ENCODE results near the gene TIGD4.

TIGD4 gene

DNA sequence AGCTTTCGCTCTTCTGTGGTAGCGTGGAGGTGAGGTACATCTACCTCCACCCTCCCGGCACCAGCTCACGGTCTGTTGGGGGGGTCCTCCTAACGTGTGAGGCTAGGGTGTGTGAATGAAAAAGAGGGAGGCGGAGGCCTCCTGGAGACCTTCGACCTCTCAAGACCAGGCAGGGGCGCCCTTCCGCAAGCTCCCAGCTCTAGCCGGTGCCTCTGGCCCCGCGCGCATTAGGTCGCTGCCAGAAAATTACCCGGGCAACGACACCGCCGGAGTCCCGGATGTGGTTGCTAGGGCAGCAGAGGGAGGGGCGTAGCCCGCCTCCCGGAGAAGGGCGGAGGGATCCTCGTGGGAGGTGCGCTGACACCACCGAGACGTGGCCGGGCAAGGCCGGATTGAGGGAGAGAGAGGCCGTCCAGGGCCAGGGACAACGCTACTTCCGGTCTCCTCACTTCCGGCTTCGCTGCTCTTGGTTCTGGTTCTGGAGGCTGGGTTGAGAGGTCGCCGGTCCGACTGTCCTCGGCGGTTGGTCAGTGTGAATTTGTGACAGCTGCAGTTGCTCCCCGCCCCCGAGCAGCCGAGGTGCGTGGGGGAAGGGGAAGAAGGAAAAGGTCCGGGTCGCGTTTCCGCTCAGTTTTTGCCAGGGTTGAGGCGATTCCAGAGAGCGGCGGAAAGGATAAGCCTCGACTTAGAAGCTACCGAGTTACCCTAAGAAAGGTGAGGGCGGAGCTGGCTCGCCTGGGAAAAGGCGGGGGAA lies at the start of gene TIGD4, which contains the start of gene ARFIP1:
TSS of gene TIGD4 (minus strand) at position 218 of the 754 bp plus-strand sequence. CDS start 8,726 bp downstream, outside the sequence.
TSS of gene ARFIP1 (plus strand) at position 442 of the 754 bp plus-strand sequence. CDS start 49,680 bp downstream, outside the sequence.
- H3K36me3 ChIP-seq (ENCODE audit: insufficient read depth, low read length), result no peaks in the 10 kb centered on the region
- no peaks in the 10 kb centered on the region for H3K27me3 ChIP-seq (ENCODE audit: control insufficient read depth in 1 of 2, insufficient read depth in 2 of 2, low read length in 2 of 2)
- H3K4me1 ChIP-seq (ENCODE audit: insufficient read depth, low read length), result peaks cover 22% of the 10 kb centered on the region
- H3K9ac ChIP-seq (ENCODE audit: low read length), result peak within 1 kb of the TSS; percentile 84
- no peaks in the 10 kb centered on the region for H3K9me3 ChIP-seq (ENCODE audit: low read length)
- peak within 1 kb of the TSS; percentile 91 for H3K27ac ChIP-seq (ENCODE audit: low read depth, low read length)
- H3K4me3 ChIP-seq (ENCODE audit: low read depth in 1 of 2, low read length in 2 of 2), result peak within 1 kb of the TSS; percentile 90 to 97

DNA sequence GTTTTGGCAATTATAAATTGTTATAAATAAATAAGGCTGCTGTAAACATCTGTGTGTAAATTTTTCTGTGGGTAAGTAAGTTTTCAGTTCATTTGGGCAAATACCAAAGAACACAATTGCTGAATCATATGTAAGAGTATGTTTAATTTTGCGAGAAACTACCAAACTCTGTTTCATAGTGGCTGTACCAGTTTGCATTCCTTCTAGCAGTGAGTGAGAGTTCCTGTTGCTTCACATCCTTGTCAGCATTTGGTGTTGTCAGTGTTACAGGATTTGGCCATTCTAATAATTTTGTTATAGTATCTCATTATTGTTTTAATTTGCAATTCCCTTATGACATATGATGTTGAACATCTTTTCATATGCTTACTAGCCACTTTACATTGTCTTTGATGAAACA lies 48.6 kb upstream of the TIGD4 start:
- Histone ChIP-seq H3K4me1 (ENCODE audit: insufficient read depth, low read length) (no peaks in the 10 kb centered on the region), H3K36me3 (ENCODE audit: insufficient read depth, low read length) (no peaks in the 10 kb centered on the region), H3K4me3 (ENCODE audit: low read depth in 1 of 2, low read length in 2 of 2) (no peak overlapping the region), H3K27me3 (ENCODE audit: control insufficient read depth in 1 of 2, insufficient read depth in 2 of 2, low read length in 2 of 2) (no peaks in the 10 kb centered on the region), H3K27ac (ENCODE audit: low read depth, low read length) (no peak overlapping the region), H3K9me3 (ENCODE audit: low read length) (no peaks in the 10 kb centered on the region), H3K9ac (ENCODE audit: low read length) (no peak overlapping the region)

DNA sequence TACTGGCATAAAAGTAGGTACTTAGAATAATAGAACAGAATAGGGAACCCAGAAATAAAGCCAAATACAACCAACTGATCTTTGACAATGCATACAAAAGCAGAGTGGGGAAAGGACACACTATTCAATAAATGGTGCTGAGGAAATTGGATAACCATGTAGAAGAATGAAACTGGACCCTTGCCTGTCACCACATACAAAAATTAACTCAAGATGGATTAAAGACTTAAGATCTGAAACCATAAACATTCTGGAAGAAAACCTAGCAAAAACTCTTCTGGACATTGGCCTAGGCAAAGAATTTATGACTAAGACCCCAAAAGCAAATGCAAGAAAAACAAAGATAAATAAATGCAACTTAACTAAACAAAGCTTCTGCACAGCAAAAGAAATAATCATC lies 45.8 kb upstream of the TIGD4 start:
- no peak overlapping the region for H3K27ac ChIP-seq (ENCODE audit: low read depth, low read length)
- no peaks in the 10 kb centered on the region for H3K36me3 ChIP-seq (ENCODE audit: insufficient read depth, low read length)
- no peak overlapping the region for H3K9ac ChIP-seq (ENCODE audit: low read length)
- H3K27me3 ChIP-seq (ENCODE audit: control insufficient read depth in 1 of 2, insufficient read depth in 2 of 2, low read length in 2 of 2), result no peaks in the 10 kb centered on the region
- no peaks in the 10 kb centered on the region for H3K4me1 ChIP-seq (ENCODE audit: insufficient read depth, low read length)
- H3K9me3 ChIP-seq (ENCODE audit: low read length), result no peaks in the 10 kb centered on the region
- H3K4me3 ChIP-seq (ENCODE audit: low read depth in 1 of 2, low read length in 2 of 2), result no peak overlapping the region

DNA sequence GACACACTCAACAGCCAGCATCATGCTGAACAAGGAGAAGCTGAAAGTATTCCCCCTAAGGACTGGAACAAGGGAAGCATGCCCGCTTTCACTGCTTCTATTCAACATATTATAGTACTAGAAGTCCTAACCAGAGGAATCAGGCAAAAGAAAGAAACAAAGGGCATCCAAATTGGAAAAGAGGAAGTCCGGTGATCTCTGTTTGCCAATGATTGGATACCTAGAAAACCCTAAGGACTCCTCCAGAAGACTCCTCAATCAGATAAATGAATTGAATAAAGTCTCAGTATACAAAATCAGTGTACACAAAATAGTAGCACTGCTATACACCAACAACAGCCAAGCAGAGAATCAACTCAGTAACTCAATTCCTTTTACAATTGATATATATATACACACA lies 45.0 kb upstream of the TIGD4 start:
- Histone ChIP-seq H3K9me3 (ENCODE audit: low read length) (no peaks in the 10 kb centered on the region), H3K9ac (ENCODE audit: low read length) (no peak overlapping the region), H3K36me3 (ENCODE audit: insufficient read depth, low read length) (peaks cover 4% of the 10 kb centered on the region), H3K27me3 (ENCODE audit: control insufficient read depth in 1 of 2, insufficient read depth in 2 of 2, low read length in 2 of 2) (no peaks in the 10 kb centered on the region), H3K4me3 (ENCODE audit: low read depth in 1 of 2, low read length in 2 of 2) (no peak overlapping the region), H3K27ac (ENCODE audit: low read depth, low read length) (no peak overlapping the region), H3K4me1 (ENCODE audit: insufficient read depth, low read length) (no peaks in the 10 kb centered on the region)

DNA sequence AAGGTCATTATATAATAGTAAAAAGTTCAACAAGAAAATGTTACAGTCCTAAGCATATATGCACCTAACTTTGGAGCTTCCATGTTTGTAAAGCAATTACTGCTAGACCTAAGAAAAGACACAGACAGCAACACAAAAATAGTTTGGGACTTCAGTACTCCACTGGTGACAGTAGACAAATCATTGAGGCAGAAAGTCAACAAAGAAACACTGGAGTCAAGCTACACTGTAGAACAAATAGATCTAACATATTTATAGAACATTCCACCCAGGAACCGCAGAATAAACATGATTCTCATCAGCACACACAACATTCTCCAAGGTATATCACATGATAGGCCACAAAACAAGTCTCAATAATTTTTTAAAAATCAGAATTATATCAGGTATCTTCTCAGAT lies 42.8 kb upstream of the TIGD4 start:
- Histone ChIP-seq H3K4me3 (ENCODE audit: low read depth in 1 of 2, low read length in 2 of 2) (no peak overlapping the region), H3K4me1 (ENCODE audit: insufficient read depth, low read length) (no peaks in the 10 kb centered on the region), H3K9me3 (ENCODE audit: low read length) (no peaks in the 10 kb centered on the region), H3K36me3 (ENCODE audit: insufficient read depth, low read length) (peaks cover 8% of the 10 kb centered on the region), H3K9ac (ENCODE audit: low read length) (no peak overlapping the region), H3K27ac (ENCODE audit: low read depth, low read length) (no peak overlapping the region), H3K27me3 (ENCODE audit: control insufficient read depth in 1 of 2, insufficient read depth in 2 of 2, low read length in 2 of 2) (no peaks in the 10 kb centered on the region)

DNA sequence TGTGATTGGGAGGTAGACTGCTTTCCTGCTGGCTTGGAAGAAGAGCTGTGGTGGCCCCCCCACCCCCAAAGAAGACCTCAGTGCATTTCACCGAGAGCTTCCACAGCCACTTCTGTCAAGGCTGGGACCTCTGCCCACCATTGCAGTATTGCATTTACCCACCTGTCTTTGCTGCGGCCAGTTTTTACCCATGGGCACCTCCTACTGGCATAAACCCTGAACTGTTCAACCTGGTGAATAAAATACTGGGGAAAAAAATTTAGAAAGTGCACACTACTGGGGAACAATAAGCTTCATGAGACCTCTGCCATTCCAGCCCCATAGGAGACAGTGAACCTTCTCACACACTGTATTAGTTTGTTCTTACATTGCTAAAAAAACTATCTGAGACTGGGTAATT lies 40.5 kb upstream of the TIGD4 start:
- no peaks in the 10 kb centered on the region for H3K4me1 ChIP-seq (ENCODE audit: insufficient read depth, low read length)
- H3K27ac ChIP-seq (ENCODE audit: low read depth, low read length), result no peak overlapping the region
- H3K36me3 ChIP-seq (ENCODE audit: insufficient read depth, low read length), result peaks cover 8% of the 10 kb centered on the region
- H3K9me3 ChIP-seq (ENCODE audit: low read length), result no peaks in the 10 kb centered on the region
- no peak overlapping the region for H3K9ac ChIP-seq (ENCODE audit: low read length)
- no peak overlapping the region for H3K4me3 ChIP-seq (ENCODE audit: low read depth in 1 of 2, low read length in 2 of 2)
- no peaks in the 10 kb centered on the region for H3K27me3 ChIP-seq (ENCODE audit: control insufficient read depth in 1 of 2, insufficient read depth in 2 of 2, low read length in 2 of 2)

DNA sequence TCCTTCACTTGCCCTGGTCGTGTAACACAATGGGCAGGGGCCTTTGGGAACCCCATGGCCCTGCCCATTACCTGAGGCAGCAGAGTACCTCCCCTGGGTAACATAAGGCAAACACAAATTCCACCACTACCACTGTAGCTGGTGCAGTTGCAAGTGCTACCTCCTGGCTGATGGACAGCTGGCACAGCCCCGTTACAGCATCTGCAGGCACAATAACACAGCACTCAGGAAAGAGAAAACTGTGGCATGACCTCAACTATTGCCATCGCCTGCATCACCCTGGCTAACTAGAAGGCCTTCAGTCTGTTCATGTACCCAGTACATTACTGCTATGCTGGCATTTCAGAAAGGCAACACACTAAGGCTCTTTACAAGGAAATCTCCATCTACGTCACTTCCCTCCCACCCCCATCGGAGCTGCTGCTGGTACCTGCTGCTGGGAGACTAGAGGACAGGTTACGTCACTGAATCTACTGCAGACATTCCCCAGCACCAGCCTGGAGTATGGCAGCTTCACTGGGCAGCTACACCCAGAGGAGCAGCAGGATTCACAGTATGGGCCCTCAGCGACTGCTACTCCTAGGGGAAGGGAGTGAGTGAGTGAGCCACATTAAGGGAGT lies 39.6 kb upstream of the TIGD4 start:
- H3K9ac ChIP-seq (ENCODE audit: low read length), result no peak overlapping the region
- no peaks in the 10 kb centered on the region for H3K4me1 ChIP-seq (ENCODE audit: insufficient read depth, low read length)
- no peaks in the 10 kb centered on the region for H3K9me3 ChIP-seq (ENCODE audit: low read length)
- H3K4me3 ChIP-seq (ENCODE audit: low read depth in 1 of 2, low read length in 2 of 2), result no peak overlapping the region
- no peak overlapping the region for H3K27ac ChIP-seq (ENCODE audit: low read depth, low read length)
- H3K27me3 ChIP-seq (ENCODE audit: control insufficient read depth in 1 of 2, insufficient read depth in 2 of 2, low read length in 2 of 2), result no peaks in the 10 kb centered on the region
- H3K36me3 ChIP-seq (ENCODE audit: insufficient read depth, low read length), result peaks cover 8% of the 10 kb centered on the region

DNA sequence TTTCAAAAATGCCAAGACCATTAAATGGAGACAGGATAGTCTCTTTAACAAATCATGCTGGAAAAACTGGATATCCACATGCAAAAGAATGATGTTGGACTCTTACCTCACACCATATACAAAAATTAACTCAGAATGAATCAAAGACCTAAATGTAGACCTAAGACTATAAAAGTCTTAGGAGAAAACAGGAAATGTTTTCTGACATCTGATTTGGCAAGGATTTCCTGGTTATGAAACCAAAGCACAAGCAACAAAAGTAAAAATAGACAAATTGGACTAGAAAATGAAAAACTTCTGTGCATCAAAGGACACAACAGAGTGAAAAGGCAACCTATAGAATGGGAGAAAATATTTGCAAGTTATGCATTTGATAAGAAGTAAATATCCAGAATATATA lies 37.8 kb upstream of the TIGD4 start:
- Histone ChIP-seq H3K4me3 (ENCODE audit: low read depth in 1 of 2, low read length in 2 of 2) (no peak overlapping the region), H3K27me3 (ENCODE audit: control insufficient read depth in 1 of 2, insufficient read depth in 2 of 2, low read length in 2 of 2) (no peaks in the 10 kb centered on the region), H3K36me3 (ENCODE audit: insufficient read depth, low read length) (peaks cover 8% of the 10 kb centered on the region), H3K9ac (ENCODE audit: low read length) (no peak overlapping the region), H3K9me3 (ENCODE audit: low read length) (no peaks in the 10 kb centered on the region), H3K4me1 (ENCODE audit: insufficient read depth, low read length) (no peaks in the 10 kb centered on the region), H3K27ac (ENCODE audit: low read depth, low read length) (no peak overlapping the region)

DNA sequence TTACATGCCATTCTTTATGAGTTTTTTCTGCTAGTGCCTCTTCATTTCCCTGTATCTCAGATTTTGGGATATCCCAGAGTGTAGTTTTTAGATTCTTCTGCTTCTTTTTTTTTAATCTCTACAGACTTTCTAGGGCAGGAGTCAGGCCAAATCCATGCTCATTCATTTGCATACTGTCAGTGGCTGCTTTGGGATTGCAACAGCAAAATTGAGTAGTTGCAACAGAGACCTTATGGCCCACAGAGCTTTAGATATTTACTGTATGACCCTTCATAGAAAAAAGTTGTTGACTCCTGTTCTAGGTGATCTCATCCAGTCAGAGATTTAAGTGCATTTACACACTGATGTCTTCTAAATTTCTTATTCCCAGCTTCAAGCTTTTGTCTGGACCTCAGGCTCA lies 35.5 kb upstream of the TIGD4 start:
- Histone ChIP-seq H3K9ac (ENCODE audit: low read length) (no peak overlapping the region), H3K27me3 (ENCODE audit: control insufficient read depth in 1 of 2, insufficient read depth in 2 of 2, low read length in 2 of 2) (no peaks in the 10 kb centered on the region), H3K9me3 (ENCODE audit: low read length) (no peaks in the 10 kb centered on the region), H3K4me1 (ENCODE audit: insufficient read depth, low read length) (no peaks in the 10 kb centered on the region), H3K27ac (ENCODE audit: low read depth, low read length) (no peak overlapping the region), H3K4me3 (ENCODE audit: low read depth in 1 of 2, low read length in 2 of 2) (no peak overlapping the region), H3K36me3 (ENCODE audit: insufficient read depth, low read length) (peaks cover 8% of the 10 kb centered on the region)

DNA sequence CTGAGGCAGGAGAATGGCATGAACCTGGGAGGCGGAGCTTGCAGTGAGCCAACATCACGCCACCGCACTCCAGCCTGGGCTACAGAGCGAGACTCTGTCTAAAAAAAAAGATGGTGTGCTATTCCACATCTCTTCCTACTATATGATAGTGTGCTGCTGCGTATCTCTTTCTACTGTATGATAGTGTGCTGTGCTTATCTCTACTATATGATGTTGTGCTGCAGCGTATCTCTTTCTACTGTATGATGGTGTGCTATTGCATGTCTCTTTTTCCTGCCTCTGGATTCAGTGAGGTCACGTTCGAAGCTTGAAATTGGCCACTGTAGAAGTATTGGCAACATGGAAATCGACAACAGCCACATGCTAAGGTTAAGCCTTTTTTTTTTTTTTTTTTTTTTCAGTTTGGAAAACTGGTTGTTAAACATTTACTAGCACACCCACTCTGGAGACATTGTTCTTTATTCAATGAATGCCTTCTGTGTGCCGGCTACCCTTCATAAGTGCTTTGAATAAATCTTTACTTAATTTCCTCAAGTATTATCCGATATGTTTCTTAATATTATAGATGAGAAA lies 31.3 kb upstream of the TIGD4 start:
- Histone ChIP-seq H3K4me1 (ENCODE audit: insufficient read depth, low read length) (no peaks in the 10 kb centered on the region), H3K27ac (ENCODE audit: low read depth, low read length) (no peak overlapping the region), H3K4me3 (ENCODE audit: low read depth in 1 of 2, low read length in 2 of 2) (no peak overlapping the region), H3K36me3 (ENCODE audit: insufficient read depth, low read length) (no peaks in the 10 kb centered on the region), H3K9ac (ENCODE audit: low read length) (no peak overlapping the region), H3K27me3 (ENCODE audit: control insufficient read depth in 1 of 2, insufficient read depth in 2 of 2, low read length in 2 of 2) (no peaks in the 10 kb centered on the region), H3K9me3 (ENCODE audit: low read length) (no peaks in the 10 kb centered on the region)

DNA sequence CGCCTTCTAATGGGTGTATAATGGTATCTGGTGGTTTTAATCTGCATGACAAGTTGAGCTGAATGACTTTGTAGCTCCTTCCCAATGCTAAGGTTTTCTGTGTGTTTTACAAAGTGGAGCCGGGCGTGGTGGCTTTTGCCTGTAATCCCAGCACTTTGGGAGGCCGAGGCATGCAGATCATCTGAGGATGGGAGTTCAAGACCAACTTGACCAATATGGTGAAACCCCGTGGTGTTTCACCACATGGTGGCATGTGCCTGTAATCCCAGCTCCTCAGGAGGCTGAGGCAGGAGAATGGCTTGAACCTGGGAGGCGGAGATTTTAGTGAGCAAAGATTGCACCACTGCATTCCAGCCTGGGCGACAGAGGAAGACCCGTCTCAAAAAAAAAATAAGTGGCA lies 29.1 kb upstream of the TIGD4 start:
- no peaks in the 10 kb centered on the region for H3K9me3 ChIP-seq (ENCODE audit: low read length)
- H3K36me3 ChIP-seq (ENCODE audit: insufficient read depth, low read length), result no peaks in the 10 kb centered on the region
- H3K4me1 ChIP-seq (ENCODE audit: insufficient read depth, low read length), result peaks cover 6% of the 10 kb centered on the region
- no peak overlapping the region for H3K9ac ChIP-seq (ENCODE audit: low read length)
- H3K4me3 ChIP-seq (ENCODE audit: low read depth in 1 of 2, low read length in 2 of 2), result no peak overlapping the region
- no peak overlapping the region for H3K27ac ChIP-seq (ENCODE audit: low read depth, low read length)
- H3K27me3 ChIP-seq (ENCODE audit: control insufficient read depth in 1 of 2, insufficient read depth in 2 of 2, low read length in 2 of 2), result no peaks in the 10 kb centered on the region

Data from muscle layer of colon (tissue), 2 donors.